Tibial artery (tissue), 4 donors: Measurements from ENCODE around the gene CDCA8.

Experiments
- DNase-seq, 2 donors: peaks; one replicate each; pipeline ENCODE4 v3.0.0-alpha.2; 2019
- H3K27ac ChIP-seq, 2 donors: fragments of 200-600 bp; sonication (generic) in 1 of 2; 1 replicate in 1 of 2; 2 replicates in 1 of 2; pipeline ENCODE4 v1.5.1; 2018 to 2019; ENCODE audit warnings: mild to moderate bottlenecking in 1 of 2
- H3K27me3 ChIP-seq, 2 donors: fragments of 200-600 bp; sonication (generic) in 1 of 2; one replicate each; pipeline versions ENCODE4 v1.5.1 to v1.6.0; 2016 to 2019
- H3K36me3 ChIP-seq, 3 donors: fragments of 200-600 bp; sonication (generic) in 2 of 3; one replicate each; pipeline ENCODE4 v1.5.1; 2016 to 2019; ENCODE audit warnings: mild to moderate bottlenecking in 2 of 3
- H3K4me1 ChIP-seq, 4 donors: fragments of 200-600 bp; sonication (generic) in 2 of 4; 1 replicate in 3 of 4; 2 replicates in 1 of 4; pipeline ENCODE4 v1.5.1; 2016 to 2019
- H3K4me3 ChIP-seq, 2 donors: fragments of 200-600 bp; sonication (generic) in 1 of 2; 1 replicate in 1 of 2; 2 replicates in 1 of 2; pipeline ENCODE4 v1.5.1; 2018 to 2019; ENCODE audit warnings: mild to moderate bottlenecking in 2 of 2
- H3K9me3 ChIP-seq, 3 donors: fragments of 200-600 bp; sonication (generic) in 1 of 3; one replicate each; pipeline ENCODE4 v1.5.1; 2016 to 2019
- CTCF ChIP-seq, 2 experiments: fragments of 200-600 bp in 1 of 2; fragments of 450-650 bp in 1 of 2; IDR thresholded peaks; one replicate each; pipeline ENCODE4 v1.5.1; 2017 to 2019; ENCODE audit warnings: antibody characterized with exemption in 2 of 2, mild to moderate bottlenecking in 1 of 2, moderate library complexity in 1 of 2
- intact Hi-C: fragments of 100-400 bp; cut with DNase I; formaldehyde crosslinking; loops from one replicate; pipeline ENCODE4 v1.15.0; 2023; ENCODE audit warnings: low total_unique reads

Gene CDCA8

GRCh38 chr1:37752583-37753471, 60.5 kb downstream of the CDCA8 start:
- H3K4me1 ChIP-seq, result peaks cover 0 to 16% (median 5%) of the 10 kb centered on the region in 4 donors
- intact Hi-C loops, result no loop called here
- peak overlapping the region; percentile 16 to 36 for H3K4me3 ChIP-seq
- no peaks in the 10 kb centered on the region for H3K36me3 ChIP-seq
- no peak overlapping the region for H3K27ac ChIP-seq
- no peak for TF ChIP-seq CTCF (IDR thresholded peaks at IDR 0.05)
- H3K9me3 ChIP-seq, result peaks cover 0 to 1% (median 0%) of the 10 kb centered on the region in 3 donors
- H3K27me3 ChIP-seq, result peaks cover 0 to 76% of the 10 kb centered on the region in 2 donors
- no peak for DNase-seq

- H3K4me1 ChIP-seq, result peaks cover 0 to 16% (median 5%) of the 10 kb centered on the region in 4 donors
- peak overlapping the region in 1 of 2 donors; percentile 36 for H3K4me3 ChIP-seq
- no peak for DNase-seq
- no peaks in the 10 kb centered on the region for H3K36me3 ChIP-seq
- H3K9me3 ChIP-seq, result no peaks in the 10 kb centered on the region
- intact Hi-C loops, result no loop called here
- H3K27ac ChIP-seq, result no peak overlapping the region
- no peak for TF ChIP-seq CTCF (IDR thresholded peaks at IDR 0.05)
- H3K27me3 ChIP-seq, result peaks cover 0 to 78% of the 10 kb centered on the region in 2 donors
These were observed 61.4 kb downstream of the CDCA8 start for GRCh38 chr1:37753473-37754321.

- H3K9me3 ChIP-seq, result no peaks in the 10 kb centered on the region
- no peak for DNase-seq
- peaks cover 0 to 81% of the 10 kb centered on the region in 2 donors for H3K27me3 ChIP-seq
- H3K27ac ChIP-seq, result no peak overlapping the region
- H3K36me3 ChIP-seq, result no peaks in the 10 kb centered on the region
- intact Hi-C loops, result no loop called here
- no peak overlapping the region for H3K4me3 ChIP-seq
- TF ChIP-seq CTCF (IDR thresholded peaks at IDR 0.05), result no peak
- H3K4me1 ChIP-seq, result peaks cover 0 to 16% (median 5%) of the 10 kb centered on the region in 4 donors
These were observed 63.0 kb downstream of the CDCA8 start for GRCh38 chr1:37755290-37755689.

- Histone ChIP-seq H3K27ac (no peak overlapping the region), H3K36me3 (no peaks in the 10 kb centered on the region), H3K9me3 (no peaks in the 10 kb centered on the region), H3K4me3 (no peak overlapping the region), H3K27me3 (peaks cover 0 to 74% of the 10 kb centered on the region in 2 donors), H3K4me1 (peaks cover 0 to 16% (median 5%) of the 10 kb centered on the region in 4 donors)
- no peak for DNase-seq
- no peak for TF ChIP-seq CTCF (IDR thresholded peaks at IDR 0.05)
- intact Hi-C loops, result no loop called here
These were observed 63.7 kb downstream of the CDCA8 start for GRCh38 chr1:37755951-37756560.
